HG03196 (cell line): Measurements from ENCODE around the gene PVALB.
A peak's percentile ranks its signal among the peaks of the same experiment; 100 is the strongest.

Experiments used
- ATAC-seq: cut with Tn5 transposase; IDR thresholded peaks from one replicate; pipeline ENCODE4 v1.9.1; 2021; ENCODE audit not compliant: unreplicated experiment

PVALB gene, protein sequence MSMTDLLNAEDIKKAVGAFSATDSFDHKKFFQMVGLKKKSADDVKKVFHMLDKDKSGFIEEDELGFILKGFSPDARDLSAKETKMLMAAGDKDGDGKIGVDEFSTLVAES

DNA sequence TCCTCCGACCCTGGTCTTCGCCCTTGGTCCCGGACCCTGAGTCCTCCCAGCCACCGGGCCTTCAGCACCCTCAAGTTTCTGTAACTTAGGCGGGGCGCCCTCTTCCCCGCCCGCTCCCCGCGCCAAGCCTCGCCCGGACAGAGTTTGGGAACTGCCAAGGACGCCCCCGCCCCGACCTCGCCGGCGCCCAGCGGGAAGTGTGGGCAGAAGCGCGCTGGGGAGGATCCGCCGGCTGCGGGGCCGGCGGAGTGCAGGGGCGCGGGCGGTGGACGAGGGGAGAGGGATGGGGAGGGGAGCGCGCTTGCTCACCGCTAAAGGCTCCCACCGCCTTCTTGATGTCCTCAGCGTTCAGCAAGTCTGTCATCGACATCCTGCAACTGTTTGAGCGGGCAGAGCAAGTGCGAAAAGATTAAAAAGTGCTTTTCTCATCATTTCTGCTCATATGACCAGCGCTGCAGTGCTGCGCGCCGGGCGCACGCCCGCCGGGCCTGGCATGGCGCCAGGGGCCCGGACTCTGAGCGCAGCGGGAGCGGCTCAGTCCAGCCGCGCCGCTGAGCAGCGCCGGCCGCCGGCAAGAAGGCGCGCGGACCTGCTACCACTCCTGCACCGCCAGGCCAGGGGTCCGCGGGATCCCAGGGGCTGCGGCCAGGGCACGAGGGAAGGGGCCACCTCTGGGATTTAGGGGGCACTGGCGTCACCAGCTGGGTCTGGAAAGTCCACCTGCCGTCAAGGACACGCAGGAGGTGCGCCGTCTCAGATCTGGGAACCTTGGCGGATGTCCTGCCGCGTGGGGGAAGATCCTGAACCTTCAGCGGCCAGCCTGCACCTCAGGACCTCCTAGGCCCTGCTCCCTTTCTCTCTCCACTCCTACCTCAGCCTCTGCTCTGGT lies at the start of gene PVALB:
Gene PVALB, minus strand, starts transcription at position 400 of the 889 bp plus-strand sequence. Its CDS starts 30 bp downstream, at position 370.
- no peak for ATAC-seq

DNA sequence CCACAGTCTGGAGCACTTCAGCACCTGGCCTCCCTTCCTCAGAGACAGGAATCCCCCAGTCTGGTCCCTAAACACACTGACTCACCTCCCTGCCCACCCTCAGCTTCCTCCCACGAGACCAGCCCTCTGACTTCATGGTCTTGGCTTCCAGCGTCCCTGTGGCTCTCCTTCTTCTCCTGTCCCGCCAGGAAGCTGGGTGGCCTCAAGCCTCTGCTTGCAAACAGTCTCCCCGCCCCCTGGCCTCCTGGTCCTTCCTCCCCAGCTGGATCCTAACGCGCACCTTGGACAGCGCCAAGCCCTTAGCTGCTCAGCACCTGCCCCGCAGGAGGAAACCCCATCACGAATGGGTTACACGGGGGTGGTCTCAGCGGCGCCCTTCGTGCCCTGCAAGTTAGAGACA lies 48.5 kb upstream of the PVALB start:
- no peak for ATAC-seq

DNA sequence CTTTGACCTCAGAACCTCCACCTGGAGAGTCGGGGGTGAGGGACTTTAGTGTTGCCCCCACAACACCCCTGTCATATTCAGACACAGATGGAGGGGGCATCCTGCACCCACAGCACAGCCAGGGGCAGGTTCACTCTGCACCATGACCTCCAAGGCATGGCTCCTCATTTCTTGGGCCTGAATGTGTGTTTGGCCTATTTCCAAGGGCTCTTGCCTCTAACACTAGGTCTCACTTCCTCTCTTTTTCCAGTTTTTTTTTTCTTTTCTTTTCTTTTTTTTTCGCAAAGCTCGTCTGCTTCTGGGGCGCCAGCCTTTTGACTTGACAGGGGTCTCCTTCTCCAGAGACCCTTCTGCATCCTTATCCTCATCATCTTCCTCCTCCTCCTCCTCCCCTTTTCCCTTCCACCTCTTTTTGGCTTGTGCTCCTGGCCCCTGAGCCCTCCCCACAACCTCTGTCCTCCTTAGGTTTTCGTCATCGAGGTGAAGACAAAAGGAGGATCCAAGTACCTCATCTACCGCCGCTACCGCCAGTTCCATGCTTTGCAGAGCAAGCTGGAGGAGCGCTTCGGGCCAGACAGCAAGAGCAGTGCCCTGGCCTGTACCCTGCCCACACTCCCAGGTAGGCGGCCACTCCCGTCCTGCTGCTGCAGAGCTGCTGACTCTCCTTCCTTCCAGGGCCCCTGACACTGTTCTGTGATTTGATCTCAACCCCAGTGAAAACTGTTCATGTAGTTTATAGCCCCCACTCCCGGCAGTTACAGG lies 47.8 kb upstream of the PVALB start:
- ATAC-seq = no peak

DNA sequence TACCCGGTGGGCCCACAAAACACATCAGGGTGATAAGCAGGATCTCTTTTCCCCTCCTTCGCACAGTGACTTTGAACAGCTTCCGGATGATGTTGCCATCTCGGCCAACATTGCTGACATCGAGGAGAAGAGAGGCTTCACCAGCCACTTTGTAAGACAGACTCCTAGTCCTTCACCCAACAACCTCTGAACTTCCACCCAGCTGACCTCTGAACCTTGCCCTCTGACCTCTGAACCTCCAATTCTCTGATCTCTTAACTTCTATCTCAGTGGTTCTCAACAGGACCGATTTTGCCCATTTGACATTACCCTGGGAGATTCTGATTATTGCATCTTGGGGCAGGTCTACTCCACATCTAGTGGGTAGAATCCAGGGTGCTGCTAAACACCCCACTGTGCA lies 47.1 kb upstream of the PVALB start:
- ATAC-seq = no peak

DNA sequence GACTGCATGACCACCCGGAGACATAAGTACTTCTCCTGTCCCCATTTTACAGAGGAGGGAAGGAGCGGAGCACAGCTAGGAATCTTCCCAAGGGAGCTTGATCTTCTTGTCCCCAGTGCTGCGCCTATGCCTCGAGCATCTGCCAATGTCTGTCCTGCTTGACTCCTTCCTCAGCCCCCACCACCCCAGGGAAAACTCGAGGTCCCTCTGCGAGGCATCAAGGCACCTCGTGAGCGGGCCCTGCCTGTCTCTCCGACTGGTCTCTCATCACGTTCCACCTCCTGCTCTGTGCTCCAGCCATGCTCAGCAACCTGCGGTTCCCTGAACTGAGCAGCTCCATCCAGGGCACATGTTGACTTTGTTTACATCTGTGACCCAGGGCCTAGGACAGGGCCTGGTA lies 46.4 kb upstream of the PVALB start:
- no peak for ATAC-seq

DNA sequence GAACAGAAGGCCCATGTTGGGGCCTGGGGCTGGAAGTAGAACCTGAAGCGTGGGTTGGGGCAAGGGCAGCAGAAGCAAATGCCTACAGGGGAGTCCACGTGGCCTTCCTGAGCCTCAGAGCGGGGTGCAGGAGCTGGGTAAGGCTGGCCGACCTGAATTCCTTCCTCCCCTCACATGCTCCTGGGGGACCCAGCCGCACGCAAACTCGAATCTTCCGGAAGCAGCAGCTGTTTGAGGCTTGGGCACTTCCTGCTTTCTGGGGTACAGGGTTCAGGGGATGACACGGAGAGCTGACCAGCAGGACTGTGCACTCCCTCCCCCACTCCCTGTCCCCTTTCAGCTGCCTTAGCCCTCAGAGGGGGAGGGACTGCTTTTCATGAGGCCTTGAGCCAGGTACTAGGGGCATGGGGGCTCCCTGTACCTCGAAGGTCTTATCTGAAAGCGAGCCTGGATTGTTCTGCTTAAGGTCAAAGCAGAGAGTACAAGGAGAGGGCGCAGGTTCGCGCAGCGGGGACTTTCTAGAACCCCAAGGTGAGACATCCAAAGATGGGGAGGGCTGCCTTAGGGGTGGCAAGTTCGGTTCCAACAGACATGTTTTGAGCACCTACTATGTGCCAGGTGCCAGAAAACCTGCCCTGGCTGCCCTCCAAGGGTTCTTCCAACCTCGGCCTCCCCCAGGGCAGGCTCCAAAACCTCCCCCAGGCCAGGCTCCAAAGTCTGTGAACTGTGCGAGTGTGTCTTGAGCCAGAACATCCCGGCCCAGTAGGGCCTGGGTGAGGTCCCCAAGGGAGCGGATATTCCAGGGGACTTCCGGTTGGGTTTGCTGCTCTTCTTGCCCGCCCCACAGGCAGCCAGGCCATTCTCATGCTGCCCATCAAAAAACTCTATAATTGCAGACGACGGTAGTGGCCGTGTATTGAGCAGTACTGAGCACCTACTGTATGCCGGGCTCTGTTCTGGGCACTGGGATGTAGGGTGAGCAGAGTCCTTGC lies 45.7 kb upstream of the PVALB start:
- no peak for ATAC-seq

DNA sequence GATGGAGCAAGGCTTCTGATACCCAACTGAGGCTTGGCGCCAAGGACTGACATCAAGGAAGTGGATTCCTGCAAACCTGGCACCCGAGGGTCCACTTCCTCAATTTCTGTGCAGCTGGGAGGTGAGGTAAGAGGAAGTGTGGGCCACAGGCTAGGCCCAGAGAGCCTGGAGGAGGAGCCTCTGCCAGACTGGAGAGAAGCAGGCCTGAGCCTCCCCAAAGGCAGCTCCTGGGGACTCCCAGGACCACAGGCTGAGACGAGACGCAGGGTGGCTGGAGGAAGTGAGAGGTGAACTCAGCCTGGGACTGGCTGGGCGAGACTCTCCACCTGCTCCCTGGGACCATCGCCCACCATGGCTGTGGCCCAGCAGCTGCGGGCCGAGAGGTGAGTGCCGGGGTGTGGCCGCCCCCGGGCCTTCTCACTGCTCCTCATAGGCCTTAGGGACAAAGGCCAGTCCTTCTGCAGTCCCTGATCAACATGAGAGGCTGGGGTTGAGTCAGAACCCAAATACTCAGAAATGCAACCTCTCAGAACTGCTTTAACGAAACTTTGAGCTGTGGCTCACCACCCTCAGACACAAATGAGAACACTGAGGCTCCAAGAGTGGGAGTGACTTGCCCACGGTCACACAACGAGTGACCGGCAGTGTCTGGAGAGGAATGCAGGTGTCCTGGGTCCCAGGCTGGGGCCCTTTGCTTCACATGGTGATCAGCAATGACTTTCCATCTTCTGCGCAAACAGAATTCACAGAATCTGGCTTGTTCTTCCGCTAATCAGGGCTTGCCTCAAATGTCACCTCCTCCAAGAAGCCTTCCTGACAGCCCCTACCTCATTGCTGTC lies 44.2 kb upstream of the PVALB start, which contains the start of gene NCF4:
Gene NCF4, plus strand, starts transcription at position 186 of the 839 bp plus-strand sequence. Its CDS starts 166 bp downstream, at position 352.
- ATAC-seq = peak; percentile 60

DNA sequence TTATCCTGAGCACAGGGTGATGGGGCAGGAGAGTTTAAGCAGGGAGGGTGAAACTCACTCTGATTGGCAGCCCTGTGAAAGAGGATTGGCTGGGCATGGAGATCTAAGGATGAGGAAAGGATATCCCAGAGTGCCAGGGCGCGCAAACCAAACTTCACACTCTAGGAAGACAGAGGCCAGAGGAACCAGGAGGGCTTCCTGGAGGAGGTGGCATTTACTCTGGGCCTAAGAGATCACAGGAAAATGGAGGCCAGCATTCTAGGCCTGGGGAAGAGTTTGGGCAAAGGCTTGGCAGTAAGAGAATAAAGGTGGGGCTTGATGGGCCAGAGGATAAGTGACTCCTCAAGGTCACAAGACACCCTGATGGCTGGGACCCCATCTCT lies 43.6 kb upstream of the PVALB start:
- no peak for ATAC-seq

DNA sequence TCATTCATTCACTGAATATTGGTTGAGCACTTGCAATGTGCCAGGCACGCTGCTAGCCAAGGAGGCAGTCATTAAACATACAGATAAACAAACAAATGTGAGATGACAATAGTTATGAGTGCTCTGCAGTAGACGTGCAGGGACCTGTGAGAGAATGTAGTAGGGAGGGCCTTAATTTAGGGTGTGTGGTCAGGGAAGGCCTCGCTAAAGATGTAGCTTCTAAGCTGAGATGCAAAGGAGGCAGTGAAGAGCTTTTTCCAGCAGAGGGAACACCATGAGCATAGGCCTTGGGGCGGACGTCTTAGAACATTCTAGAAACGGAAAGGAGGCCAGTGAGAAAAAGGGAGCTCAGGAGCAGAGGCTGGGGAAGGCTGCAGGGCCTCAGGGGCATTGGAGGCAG lies 43.2 kb upstream of the PVALB start:
- ATAC-seq = no peak

DNA sequence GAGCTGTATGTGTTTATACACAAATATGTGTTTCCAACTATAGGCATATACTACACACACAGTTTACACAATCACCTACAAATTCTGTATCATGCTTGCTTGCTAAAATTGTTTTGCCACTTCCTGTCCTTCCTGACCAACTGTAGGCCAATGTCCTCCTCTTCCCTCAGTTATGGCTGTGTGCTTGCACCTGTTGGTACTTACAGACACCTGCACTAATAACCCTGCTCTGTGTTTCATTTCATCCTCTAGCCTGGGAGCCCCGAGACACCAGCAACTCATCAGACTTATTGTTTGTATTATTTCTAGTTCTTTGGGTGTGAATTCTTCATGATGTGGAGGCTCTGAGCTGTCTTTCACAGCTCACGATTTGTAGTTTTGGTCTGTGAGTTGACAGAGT lies 42.1 kb upstream of the PVALB start:
- ATAC-seq = no peak

DNA sequence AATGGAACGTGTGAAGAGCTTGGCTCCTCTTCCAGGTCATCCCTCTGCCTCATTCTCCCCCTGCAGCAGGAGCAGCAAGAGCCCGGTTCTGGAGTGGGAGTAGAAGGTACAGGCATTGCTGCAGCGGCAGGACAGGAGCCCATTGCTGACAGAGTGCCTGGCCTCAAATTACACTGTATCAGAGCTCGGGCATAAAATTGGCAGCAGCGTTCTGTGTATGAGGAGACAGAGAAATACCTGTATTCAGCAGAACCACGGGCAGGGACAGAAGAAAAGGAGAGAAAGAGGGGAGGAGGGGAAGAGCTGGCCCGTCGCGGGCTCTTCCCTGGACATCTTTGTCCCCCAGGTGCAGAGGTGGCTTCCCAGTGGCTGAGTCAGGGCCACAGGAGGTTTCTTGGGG lies 41.3 kb upstream of the PVALB start:
- no peak for ATAC-seq

DNA sequence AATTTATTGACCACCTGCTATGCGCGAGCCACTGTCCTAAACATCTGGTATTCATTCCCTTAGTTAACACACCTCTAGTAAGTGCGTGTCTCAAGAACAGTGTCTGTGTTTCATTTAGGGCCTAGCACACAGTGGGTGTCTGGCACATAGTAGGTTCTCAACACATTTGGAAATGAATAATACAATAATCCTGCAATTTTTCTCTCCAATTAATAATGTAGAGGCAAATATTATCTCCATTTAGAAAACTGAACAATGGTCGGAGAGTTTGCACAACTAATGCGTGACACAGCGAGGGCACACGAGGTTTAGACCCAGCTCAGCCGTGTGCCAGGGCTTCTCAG lies 39.9 kb upstream of the PVALB start:
- ATAC-seq = no peak

DNA sequence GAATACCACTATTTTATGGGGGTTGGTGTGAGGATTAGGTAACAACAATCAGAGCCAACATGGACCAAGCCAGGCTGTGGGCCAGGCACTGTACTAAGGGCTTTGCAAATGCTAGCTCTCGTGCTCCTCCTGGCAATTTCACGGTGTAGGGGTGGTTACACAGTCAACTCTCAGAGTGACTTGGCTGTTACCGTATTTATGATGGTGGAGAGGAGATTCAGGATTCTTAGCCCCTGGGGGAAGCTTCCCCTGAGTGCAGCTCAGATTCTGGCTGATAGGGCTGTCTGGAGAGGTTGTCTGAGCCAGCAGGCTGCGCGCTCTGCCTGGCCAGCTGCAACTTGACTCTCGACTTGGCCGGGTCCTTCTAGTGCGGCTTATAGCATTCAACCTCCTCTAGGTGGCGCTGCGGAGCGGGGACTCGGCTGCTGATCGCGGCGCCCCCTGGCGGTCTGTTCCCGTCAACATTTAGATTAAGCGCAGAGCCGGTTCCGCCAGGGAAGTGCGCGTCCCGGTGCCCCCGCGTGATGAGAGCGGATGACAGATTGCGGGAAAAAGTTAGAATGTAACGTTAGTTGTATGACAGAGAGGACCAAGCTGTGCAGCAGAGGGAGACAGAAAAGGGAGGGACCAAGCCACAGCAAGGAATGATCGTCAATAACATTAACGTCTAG lies 39.4 kb upstream of the PVALB start:
- peak; percentile 31 for ATAC-seq

DNA sequence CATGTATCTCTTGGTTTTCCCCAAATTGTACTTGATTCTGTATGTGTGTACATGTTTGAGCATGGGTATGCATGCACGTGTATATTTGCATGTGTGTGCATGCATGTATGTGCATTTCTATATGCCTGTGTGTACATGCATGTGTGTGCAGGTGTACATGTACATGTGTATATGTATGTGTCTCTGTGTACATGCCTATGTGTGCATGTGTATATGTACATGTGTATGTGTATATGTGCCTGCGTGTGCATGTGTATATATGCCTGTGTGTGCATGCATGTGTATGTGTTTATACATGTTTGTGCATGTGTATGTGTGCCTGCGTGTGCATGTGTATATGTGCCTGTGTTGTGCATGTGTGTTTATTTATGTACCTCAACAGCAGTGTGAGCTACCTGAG lies 38.6 kb upstream of the PVALB start:
- no peak for ATAC-seq

DNA sequence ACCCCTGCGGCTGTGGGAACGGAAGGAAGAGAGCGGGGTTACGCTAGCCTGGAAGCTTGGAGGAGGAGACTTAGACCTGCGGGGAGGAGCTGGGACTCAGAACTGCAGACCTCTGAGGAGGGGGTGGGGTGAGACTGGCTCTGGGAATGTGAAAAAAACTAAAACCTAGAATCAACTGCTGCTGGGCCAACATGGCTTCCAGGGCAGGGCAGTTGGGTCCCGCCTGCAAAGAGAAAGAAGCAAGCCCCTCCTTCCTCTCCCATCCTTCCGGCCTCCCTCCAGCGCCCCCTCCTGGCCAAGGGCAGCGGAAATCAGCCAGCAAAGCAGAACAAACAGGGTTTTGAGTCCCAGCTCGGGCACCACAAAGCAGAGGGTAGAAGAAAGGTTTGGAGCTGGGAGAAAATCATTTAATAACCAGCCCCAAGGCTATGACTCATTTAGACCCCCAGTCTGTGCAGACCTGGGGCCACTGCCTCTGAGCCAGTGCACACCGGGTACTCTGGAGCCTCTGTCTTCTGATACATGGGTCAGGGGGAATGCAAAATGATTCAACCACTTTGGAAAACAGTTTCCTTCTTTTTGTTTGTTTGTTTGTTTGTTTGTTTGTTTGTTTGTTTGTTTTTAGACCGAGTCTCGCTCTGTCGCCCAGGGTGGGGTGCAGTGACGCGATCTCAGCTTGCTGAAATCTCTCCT lies 36.7 kb upstream of the PVALB start:
- ATAC-seq = no peak

DNA sequence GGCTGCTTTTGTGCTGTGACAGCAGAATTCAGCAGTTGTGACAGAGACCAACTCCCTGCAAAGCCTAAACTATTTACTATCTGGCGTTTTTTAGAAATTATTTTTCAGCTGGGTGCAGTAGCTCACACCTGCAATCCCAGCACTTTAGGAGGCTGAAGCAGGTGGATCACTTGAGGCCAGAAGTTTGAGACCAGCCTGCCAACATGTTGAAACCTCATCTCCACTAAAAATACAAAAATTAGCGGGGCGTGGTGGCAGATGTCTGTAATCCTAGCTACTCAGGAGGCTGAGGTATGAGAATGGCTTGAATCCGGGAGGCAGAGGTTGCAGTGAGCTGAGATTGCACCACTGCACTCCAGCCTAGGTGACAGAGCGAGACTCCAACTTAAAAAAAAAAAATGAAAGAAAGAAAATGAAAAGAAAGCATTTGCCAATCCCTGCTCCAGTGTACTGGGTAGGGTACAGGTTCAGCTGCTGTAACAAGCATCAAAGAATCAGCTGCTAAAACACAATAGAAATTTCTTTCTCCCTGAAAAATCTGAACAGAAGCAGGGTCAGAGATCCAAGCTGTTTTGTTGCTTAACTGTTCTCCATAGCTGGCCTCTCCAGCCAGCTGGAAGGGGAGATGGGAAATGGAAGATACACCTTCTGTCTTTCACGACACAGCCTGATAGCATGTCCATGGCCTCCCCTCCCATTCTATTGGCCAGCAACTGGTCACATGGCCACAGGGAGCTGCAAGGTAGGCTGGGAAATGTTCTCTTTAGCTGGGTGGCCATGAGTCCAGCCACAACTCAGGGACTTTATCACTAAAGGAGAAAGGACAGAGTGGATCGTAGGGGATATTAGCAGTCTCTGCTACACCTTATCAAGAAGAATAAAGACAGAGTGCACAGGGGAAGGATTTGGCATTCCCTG lies 35.5 kb upstream of the PVALB start:
- no peak for ATAC-seq

DNA sequence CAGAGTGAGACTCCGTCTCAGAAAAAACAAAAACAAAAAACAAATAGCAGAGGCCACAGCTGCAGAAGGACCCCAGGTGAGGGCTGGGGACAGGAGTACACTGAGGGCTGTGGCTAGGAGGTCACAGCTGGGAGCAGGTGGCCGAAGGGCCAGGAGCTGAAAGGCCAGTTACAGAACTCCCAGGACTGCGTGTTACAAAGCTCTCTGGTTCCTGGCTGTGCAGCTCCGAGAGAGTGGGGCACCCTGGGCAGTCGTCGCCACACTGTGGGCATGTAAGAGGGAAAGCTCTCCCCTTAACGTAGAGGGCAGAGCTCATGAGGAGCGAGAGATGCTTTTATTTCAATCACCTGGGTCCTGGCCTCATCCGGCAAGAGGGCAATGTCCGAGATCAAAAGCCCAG lies 33.8 kb upstream of the PVALB start:
- no peak for ATAC-seq

DNA sequence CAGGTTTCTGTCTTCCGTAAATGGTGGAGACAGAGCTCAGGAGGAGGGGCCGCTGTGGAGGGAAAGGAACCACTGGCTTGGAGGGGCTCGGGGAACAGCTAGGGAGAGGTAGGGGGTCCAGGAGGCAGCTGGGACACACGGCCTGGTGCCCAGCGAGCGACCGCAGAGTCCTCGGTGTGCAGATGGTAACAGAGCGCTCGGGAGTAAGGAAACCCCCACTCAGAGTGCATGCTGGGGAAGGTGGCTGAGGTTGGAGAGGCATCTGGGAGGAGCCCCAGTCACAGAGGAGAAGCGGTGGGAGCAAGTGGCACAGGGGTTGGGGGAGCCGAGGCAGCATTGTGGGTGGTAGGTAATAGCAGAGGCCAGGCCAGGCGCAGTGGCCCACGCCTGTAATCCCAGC lies 33.2 kb upstream of the PVALB start:
- no peak for ATAC-seq
